HG02938 (cell line): ENCODE measurements around the gene NAV2.

ENCODE experiments used
- ATAC-seq: cut with Tn5 transposase; IDR thresholded peaks from one replicate; pipeline ENCODE4 v1.9.1; 2021; ENCODE audit warnings: mild to moderate bottlenecking, moderate library complexity; ENCODE audit not compliant: unreplicated experiment

Gene NAV2, protein sequence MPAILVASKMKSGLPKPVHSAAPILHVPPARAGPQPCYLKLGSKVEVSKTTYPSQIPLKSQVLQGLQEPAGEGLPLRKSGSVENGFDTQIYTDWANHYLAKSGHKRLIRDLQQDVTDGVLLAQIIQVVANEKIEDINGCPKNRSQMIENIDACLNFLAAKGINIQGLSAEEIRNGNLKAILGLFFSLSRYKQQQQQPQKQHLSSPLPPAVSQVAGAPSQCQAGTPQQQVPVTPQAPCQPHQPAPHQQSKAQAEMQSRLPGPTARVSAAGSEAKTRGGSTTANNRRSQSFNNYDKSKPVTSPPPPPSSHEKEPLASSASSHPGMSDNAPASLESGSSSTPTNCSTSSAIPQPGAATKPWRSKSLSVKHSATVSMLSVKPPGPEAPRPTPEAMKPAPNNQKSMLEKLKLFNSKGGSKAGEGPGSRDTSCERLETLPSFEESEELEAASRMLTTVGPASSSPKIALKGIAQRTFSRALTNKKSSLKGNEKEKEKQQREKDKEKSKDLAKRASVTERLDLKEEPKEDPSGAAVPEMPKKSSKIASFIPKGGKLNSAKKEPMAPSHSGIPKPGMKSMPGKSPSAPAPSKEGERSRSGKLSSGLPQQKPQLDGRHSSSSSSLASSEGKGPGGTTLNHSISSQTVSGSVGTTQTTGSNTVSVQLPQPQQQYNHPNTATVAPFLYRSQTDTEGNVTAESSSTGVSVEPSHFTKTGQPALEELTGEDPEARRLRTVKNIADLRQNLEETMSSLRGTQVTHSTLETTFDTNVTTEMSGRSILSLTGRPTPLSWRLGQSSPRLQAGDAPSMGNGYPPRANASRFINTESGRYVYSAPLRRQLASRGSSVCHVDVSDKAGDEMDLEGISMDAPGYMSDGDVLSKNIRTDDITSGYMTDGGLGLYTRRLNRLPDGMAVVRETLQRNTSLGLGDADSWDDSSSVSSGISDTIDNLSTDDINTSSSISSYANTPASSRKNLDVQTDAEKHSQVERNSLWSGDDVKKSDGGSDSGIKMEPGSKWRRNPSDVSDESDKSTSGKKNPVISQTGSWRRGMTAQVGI (N-terminal part only)

GRCh38 chr11:19712281-19713195 lies at the start of gene NAV2:
Gene NAV2, plus strand, starts transcription at chr11:19712837. Its CDS starts 859 bp downstream, at chr11:19713696.
- ATAC-seq: peak; percentile 97

DNA sequence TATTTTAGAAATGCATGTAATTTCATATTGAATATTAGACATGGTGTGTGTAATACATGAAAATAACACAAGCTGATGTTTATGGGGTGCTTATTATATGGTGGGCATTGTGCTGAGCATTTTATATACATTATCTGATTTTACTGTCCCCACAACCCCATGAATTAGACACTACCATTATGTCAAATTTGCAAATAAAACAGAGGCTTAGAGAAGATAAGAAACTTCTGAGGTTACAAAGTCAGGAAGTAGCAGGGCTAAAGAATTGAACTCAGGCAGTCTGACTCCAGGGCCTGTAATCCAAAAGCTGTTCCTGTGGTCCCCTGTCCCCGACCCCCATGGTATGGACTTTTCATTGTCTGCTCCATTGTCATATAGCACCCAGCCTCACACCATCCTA lies 49.4 kb upstream of the NAV2 start:
- ATAC-seq: no peak

- no peak for ATAC-seq
These were observed 47.6 kb upstream of the NAV2 start for GRCh38 chr11:19664886-19665548.

DNA sequence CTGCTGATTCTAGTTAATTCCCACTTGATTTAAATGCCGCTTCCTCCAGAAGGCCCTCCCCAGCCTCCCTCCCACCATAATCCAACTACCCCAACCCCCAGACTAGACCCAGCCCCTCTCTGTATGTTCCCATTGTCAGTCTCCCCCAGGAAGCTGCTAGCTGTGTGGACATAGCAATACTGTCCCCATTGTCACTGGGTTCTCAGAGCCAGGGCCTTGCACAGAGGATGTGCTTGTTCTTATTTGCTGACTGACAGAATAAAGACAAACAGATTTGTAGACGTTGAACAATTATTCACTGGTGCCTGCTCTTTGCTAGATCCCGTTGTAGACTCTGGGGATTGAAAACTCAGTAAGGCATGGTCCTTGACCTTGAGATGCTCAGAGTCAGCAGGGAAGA lies 45.7 kb upstream of the NAV2 start:
- ATAC-seq: no peak

DNA sequence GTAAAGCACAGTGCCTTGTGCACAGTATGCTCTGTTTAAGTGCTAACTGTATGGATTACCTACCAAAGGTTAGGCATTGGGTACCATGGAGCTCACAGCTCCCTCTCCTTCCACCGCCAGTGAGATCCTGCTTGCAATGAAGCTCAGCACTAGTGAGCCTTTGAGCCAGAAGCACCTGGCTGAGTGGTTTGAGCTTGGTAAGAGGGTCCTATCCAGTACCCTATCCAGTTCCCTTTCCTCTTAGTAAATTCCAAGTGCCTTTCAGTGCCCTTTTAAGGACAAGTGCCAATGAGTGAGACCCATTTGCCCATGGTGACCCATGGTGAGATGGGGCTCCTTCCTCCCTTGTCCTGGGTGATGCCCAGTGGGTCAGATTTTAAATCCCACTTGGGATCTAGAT lies 43.1 kb upstream of the NAV2 start:
- no peak for ATAC-seq

- no peak for ATAC-seq
These were observed 42.4 kb upstream of the NAV2 start for GRCh38 chr11:19670030-19670791.

DNA sequence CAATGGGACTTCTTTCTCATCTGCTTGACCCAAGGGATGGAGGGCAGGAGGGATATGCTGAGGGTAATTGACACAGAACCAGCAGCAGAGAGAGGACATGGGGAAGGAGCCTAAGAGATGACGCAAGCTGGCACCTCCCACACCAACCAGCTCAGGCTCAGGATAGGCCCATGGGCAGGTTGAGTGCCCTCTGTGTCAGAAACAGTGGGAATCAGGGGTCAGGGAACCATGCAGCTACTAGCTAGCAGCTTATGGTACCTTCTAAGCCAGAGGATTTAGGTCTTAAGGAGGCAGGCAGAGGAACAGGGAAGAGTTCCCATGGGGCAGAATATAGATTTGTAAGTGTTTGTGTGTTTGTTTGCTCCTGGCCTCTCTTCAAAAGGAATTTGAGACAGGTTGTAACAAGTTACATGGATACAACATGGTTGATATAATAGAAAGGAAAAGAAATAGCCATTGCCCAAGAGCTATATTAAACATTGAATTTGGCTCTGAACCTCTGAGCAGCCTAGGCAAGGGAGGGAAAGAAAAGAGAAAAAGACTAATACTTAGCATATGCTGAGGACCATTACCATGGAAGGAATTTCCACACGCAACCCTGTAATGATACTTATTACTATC lies 39.9 kb upstream of the NAV2 start:
- no peak for ATAC-seq

- ATAC-seq: no peak
These were observed 38.5 kb upstream of the NAV2 start for GRCh38 chr11:19673924-19674729.

DNA sequence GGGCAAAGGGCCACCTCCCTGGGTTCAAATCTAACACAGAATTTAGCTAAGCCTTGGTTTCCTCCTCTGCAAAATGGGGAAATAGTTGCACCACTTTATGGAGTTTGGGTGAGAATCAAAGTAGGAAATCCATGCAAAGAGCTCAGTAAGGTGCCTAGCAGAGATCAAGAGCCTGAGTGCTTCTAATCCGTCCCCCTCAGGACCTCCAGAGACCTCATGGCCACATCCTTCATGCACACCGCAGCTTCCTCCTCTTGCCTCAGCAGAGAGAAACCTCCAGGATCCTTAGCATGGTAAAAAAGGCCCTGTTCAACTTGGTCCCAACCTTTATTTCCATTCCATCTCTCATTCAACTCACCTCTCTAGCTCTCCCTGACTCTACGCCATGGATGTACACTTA lies 37.8 kb upstream of the NAV2 start:
- no peak for ATAC-seq

DNA sequence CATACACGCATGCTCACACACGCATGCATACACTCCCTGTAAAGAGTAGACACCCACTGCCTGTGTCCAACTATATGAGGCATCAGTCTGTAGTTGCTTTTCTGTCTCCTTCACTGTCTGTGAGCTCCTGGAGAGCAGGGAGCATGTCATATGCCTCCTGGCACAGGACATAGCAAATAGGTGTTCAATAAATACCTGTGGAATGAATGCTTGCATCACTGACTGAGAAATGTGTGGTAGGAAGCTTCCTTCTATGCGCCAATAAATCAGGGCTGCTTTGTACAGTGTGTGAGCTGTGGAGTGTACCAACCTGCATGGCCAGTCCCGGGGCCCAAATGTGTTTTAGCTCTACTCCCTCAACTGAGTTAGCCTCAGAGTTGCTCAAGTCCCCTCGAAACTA lies 37.2 kb upstream of the NAV2 start:
- ATAC-seq: no peak

DNA sequence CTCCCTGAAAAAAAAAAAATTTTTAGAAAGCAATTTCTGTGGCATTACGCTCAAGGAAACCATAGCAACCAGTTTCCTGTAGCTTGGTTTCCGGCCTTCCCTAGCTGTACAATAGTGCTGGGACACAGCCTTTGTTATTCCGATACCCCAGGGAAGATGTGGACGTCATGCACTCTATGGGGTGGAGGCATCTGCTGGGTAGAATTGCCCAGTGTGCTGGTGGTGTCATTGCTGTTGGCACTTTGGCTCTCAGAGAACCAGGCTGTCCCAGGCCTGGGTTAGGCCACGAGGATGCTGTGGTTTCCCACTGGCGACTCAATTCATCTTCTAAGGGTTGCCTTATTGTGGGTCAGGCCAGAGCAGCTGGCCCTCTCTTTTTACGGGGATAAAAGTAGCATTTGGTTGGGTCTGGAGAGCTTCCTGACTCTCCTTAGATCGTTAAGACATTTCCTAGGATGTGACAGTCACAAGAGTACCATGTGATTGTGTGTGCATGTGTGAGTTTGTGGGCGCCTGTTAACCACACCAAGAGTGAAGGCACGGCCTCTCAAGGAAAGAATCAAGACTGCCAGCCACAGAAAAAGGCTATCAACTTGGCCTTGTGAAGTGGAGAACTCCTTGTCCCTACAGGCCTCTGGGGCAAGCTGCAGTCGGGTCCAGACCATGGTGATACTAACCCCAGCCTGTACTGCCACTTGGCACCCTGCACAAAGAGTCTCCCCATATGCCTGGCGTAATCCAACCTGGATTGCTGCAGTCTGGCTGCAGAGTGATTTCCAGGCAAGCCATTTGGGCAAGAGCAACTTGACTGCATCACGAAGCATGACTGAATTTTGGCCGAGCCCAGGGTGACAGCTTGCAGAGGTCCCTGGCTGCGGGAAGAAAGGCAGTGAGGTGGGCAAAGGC lies 35.9 kb upstream of the NAV2 start:
- ATAC-seq: no peak

- no peak for ATAC-seq
These were observed 35.1 kb upstream of the NAV2 start for GRCh38 chr11:19677381-19678080.

GRCh38 chr11:19679952-19680828 lies 32.4 kb upstream of the NAV2 start:
- no peak for ATAC-seq

- no peak for ATAC-seq
These were observed 31.7 kb upstream of the NAV2 start for GRCh38 chr11:19680829-19681368.

DNA sequence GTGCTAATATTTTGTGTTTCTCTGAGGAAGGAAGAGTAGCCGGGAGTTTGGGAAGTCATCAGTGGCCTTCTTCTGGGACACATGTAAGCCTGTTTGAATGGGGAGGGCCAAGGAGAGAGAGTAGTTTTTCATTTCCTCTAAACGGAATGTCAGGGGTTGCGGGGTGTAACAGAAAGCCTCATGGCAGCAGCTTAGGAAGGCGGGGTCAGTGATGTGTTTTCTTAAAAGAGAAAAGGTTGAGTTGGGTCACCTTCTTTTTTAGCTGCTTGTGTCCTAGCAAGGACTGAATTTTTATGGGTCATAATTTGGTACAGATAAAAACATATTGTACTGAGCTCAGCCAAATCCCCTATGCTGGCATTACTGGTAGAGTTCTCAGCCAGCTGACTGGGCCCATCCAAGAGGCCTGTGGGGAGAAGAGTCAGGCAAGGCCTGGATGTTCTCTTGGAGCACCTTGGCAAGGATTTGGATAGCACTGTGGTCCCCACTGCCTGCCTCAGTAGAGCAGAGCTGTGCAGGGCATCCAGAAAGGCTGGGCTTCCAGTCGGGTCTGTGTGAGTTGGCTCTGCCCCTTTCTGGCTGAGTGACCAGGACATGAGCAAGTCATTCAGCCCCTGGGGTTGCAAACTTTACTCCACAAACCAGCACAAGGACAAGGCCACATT lies 29.4 kb upstream of the NAV2 start:
- no peak for ATAC-seq
